Thymus (tissue), 11 donors: ENCODE results near the gene CCDC83. TPM values are rescaled to one million over a fixed set of nuclear protein-coding genes. Genes with fewer than 3 reads are reported as not detected.
"Not testable (repeated sequence)": the region's sequence is repeated elsewhere in the genome, so short reads cannot be mapped to it uniquely, and the experiment has no call there.

Source experiments
- DNase-seq, 9 donors: peaks; one replicate each; pipeline ENCODE4 v3.0.0-alpha.2; 2013; ENCODE audit warnings: low spot score in 9 of 9, low read depth in 6 of 9, missing footprints in 1 of 9
- H3K27ac ChIP-seq, 2 donors: one replicate each; pipeline ENCODE4 v1.5.1; 2013; ENCODE audit warnings: control low read depth in 1 of 2, low read depth in 1 of 2, low read length in 1 of 2, mild to moderate bottlenecking in 1 of 2, moderate library complexity in 1 of 2
- H3K27me3 ChIP-seq, 2 donors: one replicate each; pipeline ENCODE4 v1.5.1; 2013; ENCODE audit warnings: low read length in 1 of 2; ENCODE audit not compliant: control insufficient read depth in 2 of 2, insufficient read depth in 1 of 2
- H3K36me3 ChIP-seq, 2 donors: one replicate each; pipeline ENCODE4 v1.5.1; 2013; ENCODE audit warnings: low read length in 1 of 2, mild to moderate bottlenecking in 1 of 2, moderate library complexity in 1 of 2; ENCODE audit not compliant: control insufficient read depth in 2 of 2, insufficient read depth in 2 of 2
- H3K4me1 ChIP-seq, 2 donors: one replicate each; pipeline ENCODE4 v1.5.1; 2013; ENCODE audit warnings: low read length in 2 of 2; ENCODE audit not compliant: control insufficient read depth in 2 of 2, insufficient read depth in 2 of 2
- H3K4me3 ChIP-seq, 2 donors: one replicate each; pipeline ENCODE4 v1.5.1; 2013; ENCODE audit warnings: low read length in 2 of 2, control low read depth in 1 of 2, mild to moderate bottlenecking in 1 of 2
- H3K9me3 ChIP-seq, 2 donors: one replicate each; pipeline ENCODE4 v1.5.1; 2013; ENCODE audit warnings: low read length in 1 of 2, mild to moderate bottlenecking in 1 of 2; ENCODE audit not compliant: control insufficient read depth in 2 of 2, insufficient read depth in 1 of 2
- WGBS: extraction: QIAGEN DNeasy Blood & Tissue Kit; methylation state at CpG from one replicate; pipeline ENCODE4 v1.1.7; 2013; 5-methylcytosine and 5-hydroxymethylcytosine counted together
- polyA plus RNA-seq: library from polyadenylated mRNA; stranded (reverse); fragments of 200-250 nt; gene quantifications from one replicate; pipeline ENCODE4 v1.2.3, GENCODE V29; 2013
- total RNA-seq: library from RNA; stranded (reverse); fragments of 120-200 nt; gene quantifications from one replicate; pipeline ENCODE4 v1.2.4, GENCODE V29; 2013
- donor health status: healthy.

Gene CCDC83
- total and polyA plus RNA-seq, 2 donors: 0.05 TPM; not detected in 1

DNA sequence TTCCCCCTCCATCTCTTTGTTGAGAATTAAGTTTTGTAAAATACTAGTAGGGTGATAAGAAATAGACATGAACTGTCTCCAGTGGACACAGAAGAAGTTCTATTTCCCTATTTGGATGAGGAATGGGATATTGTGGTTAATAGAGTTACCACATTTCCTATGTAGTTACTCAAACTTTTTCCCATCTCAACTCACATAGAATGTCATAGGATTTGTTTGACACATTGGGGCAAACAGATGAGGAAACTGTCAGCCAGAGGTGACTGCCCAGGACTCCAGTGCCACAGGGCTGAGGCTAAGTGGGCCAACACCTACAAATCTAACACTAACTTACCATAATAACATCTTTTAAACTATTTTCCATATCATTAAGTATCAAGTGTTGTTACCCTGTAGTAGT, 58.3 kb downstream of the CCDC83 start:
- no peaks in the 10 kb centered on the region for H3K9me3 ChIP-seq
- H3K4me1 ChIP-seq: no peaks in the 10 kb centered on the region
- H3K27me3 ChIP-seq: no peaks in the 10 kb centered on the region
- no peaks in the 10 kb centered on the region for H3K36me3 ChIP-seq
- no peak for DNase-seq
- no peak overlapping the region for H3K4me3 ChIP-seq
- H3K27ac ChIP-seq: no peak overlapping the region

DNA sequence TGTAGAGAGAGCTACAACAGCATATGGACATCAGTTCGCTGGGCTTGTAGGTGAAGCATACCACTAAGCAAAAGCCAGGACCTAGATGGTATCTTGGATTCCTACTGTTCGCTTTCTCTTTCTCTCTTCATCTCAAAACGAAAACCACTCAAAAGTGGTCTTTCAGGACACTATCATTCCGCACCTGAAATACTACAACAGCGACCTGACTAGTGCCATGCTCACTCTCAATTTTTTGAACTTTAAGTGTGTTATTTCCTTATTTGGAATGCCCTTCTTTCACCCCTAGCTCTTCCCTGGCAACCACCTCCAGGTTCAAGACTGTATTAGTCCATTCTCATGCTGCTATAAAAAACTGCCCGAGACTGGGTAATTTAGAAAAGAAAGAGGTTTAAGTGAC, 59.2 kb downstream of the CCDC83 start:
- Histone ChIP-seq H3K4me1 (no peaks in the 10 kb centered on the region), H3K9me3 (no peaks in the 10 kb centered on the region), H3K4me3 (no peak overlapping the region), H3K36me3 (no peaks in the 10 kb centered on the region), H3K27ac (no peak overlapping the region), H3K27me3 (no peaks in the 10 kb centered on the region)
- WGBS: 97% methylated on average over 6 of the region's 6 CpGs
- DNase-seq: no peak

DNA sequence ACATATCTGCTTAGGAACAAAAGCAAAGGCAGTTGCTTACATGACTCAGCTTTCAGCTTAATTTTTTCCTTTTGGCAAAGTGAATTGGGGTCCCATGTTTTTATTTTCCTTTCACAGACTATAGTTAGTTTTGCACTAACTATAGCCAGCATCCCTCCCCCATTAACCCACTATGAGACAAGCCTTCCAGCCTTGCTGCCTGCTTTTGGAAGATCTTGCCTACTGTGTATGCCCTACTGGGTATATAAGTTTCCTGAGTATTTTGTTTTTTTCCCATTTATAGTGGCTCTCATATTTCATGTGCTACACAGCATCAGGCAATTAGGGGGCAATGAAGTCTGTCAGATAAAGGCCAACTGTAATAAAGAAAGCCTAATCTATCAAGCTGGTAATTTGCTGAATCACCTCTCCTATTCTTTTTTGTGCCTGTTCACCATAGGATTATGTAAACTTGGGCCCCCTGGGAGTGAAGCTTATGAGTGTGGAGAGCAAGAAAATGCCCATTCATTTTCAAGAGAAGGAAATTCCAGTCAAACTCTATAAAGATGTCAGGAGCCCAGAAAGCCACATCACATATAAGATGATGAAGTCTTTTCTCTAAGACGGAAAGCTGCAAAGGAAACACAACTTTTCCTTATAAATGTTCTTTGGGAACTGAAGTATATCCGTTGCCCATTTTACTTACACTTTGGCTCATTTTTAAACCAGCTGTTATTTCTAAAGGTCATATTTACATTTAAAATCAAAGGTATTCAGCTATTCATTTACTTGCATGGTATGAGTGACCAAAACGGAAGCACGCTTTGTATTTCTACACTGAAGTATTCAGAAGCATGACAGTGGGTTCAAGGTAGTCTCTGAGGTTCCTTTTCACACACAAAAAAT, 64.0 kb downstream of the CCDC83 start:
- H3K9me3 ChIP-seq: no peaks in the 10 kb centered on the region
- DNase-seq: no peak
- H3K27me3 ChIP-seq: no peaks in the 10 kb centered on the region
- H3K4me1 ChIP-seq: no peaks in the 10 kb centered on the region
- H3K36me3 ChIP-seq: no peaks in the 10 kb centered on the region
- no peak overlapping the region for H3K4me3 ChIP-seq
- 94% methylated on average over 4 of the region's 4 CpGs for WGBS
- no peak overlapping the region for H3K27ac ChIP-seq

DNA sequence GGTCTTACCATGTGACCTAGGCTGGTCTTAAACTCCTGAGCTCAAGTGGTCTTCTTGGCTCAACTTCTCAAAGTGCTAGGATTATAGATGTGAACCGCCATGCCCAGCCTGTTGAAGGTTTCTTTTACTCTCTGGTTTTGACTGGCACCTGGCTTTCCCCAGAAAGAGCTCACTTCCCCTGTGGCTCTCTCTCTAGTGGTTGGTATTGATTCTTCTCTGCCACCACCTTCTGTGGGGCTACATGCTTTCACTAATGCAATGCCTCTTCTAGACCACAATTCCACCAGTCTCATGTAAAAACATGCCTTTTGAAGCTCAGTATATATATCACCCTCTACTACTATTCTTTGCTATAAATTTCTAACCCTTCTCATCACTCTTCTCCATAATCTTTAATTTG, 67.2 kb downstream of the CCDC83 start:
- 87% methylated on average over 1 of the region's 1 CpG for WGBS
- Histone ChIP-seq H3K27me3 (no peaks in the 10 kb centered on the region), H3K4me3 (no peak overlapping the region), H3K9me3 (no peaks in the 10 kb centered on the region), H3K4me1 (no peaks in the 10 kb centered on the region), H3K36me3 (no peaks in the 10 kb centered on the region), H3K27ac (no peak overlapping the region)
- no peak for DNase-seq

DNA sequence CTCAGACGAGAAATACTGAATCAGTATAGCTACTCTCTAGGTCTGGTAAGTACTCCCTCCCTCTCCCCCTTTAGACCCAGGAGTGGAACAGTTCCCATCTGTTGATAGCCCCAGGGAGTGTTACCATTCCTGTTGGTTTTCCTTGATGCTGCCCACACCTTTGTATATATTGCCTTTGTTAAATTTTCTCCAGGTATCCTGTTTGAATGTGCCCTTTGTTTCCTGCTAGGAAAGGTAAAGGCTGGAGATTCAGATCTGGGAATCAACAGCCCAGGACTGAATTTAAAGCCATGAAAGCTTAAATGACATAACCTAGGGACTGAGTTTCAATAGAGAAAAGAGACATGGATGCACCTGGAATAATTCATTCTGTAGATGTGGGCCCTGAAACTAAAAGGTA, 68.3 kb downstream of the CCDC83 start:
- DNase-seq: no peak
- no peaks in the 10 kb centered on the region for H3K9me3 ChIP-seq
- no peak overlapping the region for H3K27ac ChIP-seq
- no peaks in the 10 kb centered on the region for H3K27me3 ChIP-seq
- no peak overlapping the region for H3K4me3 ChIP-seq
- no peaks in the 10 kb centered on the region for H3K4me1 ChIP-seq
- 93% methylated on average over 1 of the region's 1 CpG for WGBS
- H3K36me3 ChIP-seq: no peaks in the 10 kb centered on the region

DNA sequence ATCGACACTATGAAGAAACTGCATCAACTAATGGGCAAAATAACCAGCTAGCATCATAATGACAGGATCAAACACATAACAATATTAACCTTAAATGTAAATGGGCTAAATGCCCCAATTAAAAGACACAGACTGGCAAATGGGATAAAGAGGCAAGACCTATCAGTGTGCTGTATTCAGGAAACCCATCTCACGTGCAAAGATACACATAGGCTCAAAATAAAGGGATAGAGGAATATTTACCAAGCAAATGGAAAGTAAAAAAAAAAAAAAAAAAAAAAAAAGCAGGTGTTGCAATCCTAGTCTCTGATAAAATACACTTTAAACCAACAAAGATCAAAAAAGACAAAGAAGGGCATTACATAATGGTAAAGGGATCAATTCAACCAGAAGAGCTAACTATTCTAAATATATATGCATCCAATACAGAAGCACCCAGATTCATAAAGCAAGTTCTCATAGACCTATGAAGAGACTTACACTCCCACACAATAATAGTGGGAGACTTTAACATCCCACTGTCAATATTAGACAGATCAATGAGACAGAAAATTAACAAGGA, 71.6 kb downstream of the CCDC83 start:
- H3K36me3 ChIP-seq, DNase-seq, H3K27me3 ChIP-seq, H3K4me1 ChIP-seq, H3K9me3 ChIP-seq, H3K27ac ChIP-seq, H3K4me3 ChIP-seq: not testable (repeated sequence)
- 95% methylated on average over 2 of the region's 2 CpGs for WGBS

DNA sequence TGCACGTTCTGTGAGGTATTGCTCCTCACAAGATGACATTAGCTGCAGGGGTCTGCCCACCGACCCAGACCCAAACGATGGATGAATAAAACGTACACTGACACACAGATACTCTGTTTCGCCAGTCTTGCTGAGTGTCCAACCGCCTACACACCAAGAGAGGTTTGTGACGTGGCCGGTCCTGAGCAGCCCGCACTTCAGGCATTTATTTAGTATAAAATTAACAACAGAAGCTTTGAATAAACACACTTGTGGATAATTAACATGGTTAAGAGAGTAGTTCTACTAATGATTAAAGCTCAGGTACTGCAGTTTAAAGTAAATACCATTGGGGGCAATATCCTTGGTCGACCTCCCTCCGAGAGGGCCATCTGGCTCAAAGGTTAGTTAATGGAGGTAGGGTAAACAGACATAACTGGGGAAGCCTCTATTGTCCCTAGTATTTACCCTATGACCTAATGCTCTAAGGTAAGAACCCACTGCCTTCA, 75.7 kb downstream of the CCDC83 start:
- no peaks in the 10 kb centered on the region for H3K36me3 ChIP-seq
- no peak overlapping the region for H3K27ac ChIP-seq
- H3K4me3 ChIP-seq: no peak overlapping the region
- no peaks in the 10 kb centered on the region for H3K4me1 ChIP-seq
- H3K9me3 ChIP-seq: peaks cover 1 to 8% of the 10 kb centered on the region in 2 donors
- H3K27me3 ChIP-seq: peaks cover 0 to 7% of the 10 kb centered on the region in 2 donors
- DNase-seq: no peak
- 95% methylated on average over 11 of the region's 11 CpGs for WGBS

DNA sequence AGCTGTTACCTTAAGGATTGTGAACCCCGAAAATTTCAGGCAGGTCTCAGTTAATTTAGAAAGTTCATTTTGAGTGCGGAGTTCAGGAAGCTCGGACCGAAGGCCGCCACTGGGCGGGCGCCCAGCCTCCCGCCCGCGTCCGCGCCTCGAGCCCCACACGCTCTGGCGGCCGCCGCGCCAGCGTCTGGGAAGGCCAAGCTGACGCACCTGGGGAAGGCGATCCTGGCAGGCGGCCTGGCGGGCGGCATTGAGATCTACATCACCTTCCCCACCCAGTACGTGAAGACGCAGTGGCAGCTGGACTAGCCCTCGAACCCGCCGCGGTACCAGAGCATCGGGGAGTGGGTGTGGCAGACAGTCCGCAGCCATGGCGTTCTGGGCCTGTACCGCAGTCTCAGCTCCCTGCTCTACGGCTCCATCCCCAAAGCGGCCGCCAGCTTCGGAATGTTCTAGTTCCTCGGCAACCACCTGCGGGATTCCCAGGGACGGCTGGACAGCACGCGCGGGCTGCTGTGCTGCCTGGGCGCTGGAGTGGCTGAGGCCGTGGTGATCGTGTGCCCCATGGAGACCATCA, 79.5 kb downstream of the CCDC83 start:
- H3K9me3 ChIP-seq: peaks cover 1 to 8% of the 10 kb centered on the region in 2 donors
- no peaks in the 10 kb centered on the region for H3K36me3 ChIP-seq
- H3K4me1 ChIP-seq: no peaks in the 10 kb centered on the region
- peaks cover 0 to 7% of the 10 kb centered on the region in 2 donors for H3K27me3 ChIP-seq
- no peak overlapping the region for H3K4me3 ChIP-seq
- no peak for DNase-seq
- H3K27ac ChIP-seq: no peak overlapping the region
- WGBS: 72% methylated on average over 47 of the region's 47 CpGs

DNA sequence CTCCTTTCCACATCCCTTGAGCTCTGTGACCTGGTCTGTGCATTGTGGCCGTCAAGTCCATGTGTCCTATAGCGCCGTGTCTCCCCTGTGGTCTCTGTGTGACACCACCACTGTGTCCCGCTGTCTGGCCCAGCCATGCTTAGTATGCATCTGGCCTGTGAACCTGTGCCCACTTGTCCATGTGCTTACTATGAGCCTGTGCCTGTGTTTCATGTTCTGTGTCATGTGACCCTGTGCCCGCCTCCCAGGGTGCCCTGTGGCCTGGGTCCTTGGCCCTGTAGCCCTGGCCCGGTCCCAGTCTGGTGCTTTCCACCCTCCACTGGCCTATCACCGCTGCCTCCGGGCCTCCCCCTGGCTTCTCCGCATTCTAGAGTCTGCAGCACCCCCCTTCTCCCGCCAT, 80.6 kb downstream of the CCDC83 start:
- Histone ChIP-seq H3K36me3 (no peaks in the 10 kb centered on the region), H3K27ac (no peak overlapping the region), H3K9me3 (peaks cover 1 to 8% of the 10 kb centered on the region in 2 donors), H3K27me3 (peaks cover 0 to 7% of the 10 kb centered on the region in 2 donors), H3K4me3 (no peak overlapping the region), H3K4me1 (no peaks in the 10 kb centered on the region)
- 97% methylated on average over 10 of the region's 10 CpGs for WGBS
- DNase-seq: no peak
